HS-27A (cell line): ENCODE data around the gene CPHXL2.
A peak's percentile ranks its signal among the peaks of the same experiment; 100 is the strongest.

Source experiments
- DNase-seq: peaks from one replicate; pipeline ENCODE4 v3.0.0-alpha.2; 2012; ENCODE audit warnings: low read depth, missing footprints

The CPHXL2 gene

GRCh38 chr16:75640598-75640997, 36.2 kb downstream of the CPHXL2 start:
- DNase-seq, result no peak

DNA sequence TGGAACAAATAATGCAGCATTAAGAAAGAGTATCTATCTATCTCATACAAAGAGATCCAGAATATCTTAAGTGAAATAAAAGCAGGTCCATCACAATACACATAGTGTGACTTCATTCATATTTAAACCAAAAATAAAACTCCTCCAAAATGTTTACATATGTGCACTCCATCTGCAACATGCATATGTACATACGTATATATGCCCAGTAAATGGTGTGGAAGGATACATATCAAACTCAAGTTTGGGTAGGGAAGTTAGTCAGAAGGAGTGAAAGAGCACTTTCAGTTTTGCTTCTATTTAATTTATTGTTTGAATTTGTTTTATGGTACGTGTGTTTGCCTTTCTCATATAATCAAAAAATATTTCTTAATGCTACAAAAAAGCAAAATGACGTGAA, 41.8 kb downstream of the CPHXL2 start:
- no peak for DNase-seq

DNA sequence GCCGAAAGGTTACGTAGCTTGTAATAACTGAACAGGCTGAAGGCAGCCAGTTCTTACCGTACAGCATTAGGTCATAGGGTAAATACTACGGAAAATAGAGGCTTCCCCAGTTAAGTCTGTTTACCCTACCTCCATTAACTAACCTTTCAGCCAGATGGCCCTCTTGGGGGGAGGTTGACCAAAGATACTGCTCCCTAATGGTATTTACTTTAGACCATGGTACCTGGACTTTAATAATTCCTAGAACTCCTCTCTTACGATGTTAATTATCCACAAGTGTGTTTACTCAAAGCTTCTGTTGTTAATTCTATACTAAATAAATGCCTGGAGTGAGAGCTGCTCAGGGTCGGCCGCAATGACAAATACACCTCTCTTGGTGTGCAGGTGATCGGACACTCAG, 44.0 kb downstream of the CPHXL2 start:
- no peak for DNase-seq

DNA sequence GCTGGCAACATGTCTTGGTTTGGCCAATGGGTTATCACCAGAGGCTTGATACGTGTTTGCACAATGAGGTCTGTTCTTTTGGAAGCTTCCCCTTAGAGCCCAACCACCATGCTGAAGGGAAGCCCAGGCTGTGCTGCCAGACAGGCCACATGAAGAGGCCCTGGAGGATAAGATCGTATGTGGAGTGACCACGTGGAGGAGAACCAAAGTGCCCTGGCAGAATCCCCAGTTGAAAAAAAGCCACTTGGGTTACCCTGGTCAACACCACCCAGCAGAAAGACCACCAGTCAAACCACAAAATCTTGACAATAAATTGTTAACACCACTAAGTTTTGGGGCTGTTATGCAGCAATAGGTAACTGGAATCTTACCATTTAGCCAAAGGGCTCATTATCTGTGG, 46.8 kb downstream of the CPHXL2 start:
- DNase-seq, result no peak

- DNase-seq, result no peak
These were observed 47.7 kb downstream of the CPHXL2 start for GRCh38 chr16:75629132-75629531.

- no peak for DNase-seq
These were observed 48.5 kb downstream of the CPHXL2 start for GRCh38 chr16:75628351-75628750.

- DNase-seq, result no peak
These were observed 49.0 kb downstream of the CPHXL2 start for GRCh38 chr16:75627851-75628250.

GRCh38 chr16:75626806-75627205, 50.0 kb downstream of the CPHXL2 start:
- no peak for DNase-seq

DNA sequence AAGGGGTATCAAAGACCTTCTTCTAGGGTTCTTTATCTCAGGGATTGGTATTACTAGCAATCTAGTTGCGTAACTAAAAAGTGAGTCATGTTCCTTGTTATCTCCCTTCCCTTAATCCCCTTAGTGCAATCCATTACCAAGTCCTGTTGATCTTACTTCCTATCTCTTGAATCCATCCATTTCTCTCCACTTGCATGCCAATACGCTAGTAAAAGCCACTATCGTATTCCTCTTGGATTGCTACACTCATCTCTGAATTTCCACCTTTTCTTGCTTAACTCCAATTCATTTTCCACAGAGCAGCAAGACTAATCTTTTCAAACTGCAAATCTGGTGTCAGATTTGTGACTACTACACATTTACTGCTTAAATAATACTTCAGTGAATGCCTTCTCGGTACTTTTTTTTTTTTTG, 51.9 kb downstream of the CPHXL2 start:
- DNase-seq, result no peak

- peak; percentile 94 for DNase-seq
These were observed 53.8 kb downstream of the CPHXL2 start, which contains the start of gene ADAT1 for GRCh38 chr16:75622761-75623605. TSS of gene ADAT1 (minus strand) at chr16:75623281. CDS start at chr16:75620799, 2,482 bp downstream.

- no peak for DNase-seq
These were observed 55.7 kb downstream of the CPHXL2 start for GRCh38 chr16:75621170-75621477.

GRCh38 chr16:75620326-75621169, 56.3 kb downstream of the CPHXL2 start:
- no peak for DNase-seq

DNA sequence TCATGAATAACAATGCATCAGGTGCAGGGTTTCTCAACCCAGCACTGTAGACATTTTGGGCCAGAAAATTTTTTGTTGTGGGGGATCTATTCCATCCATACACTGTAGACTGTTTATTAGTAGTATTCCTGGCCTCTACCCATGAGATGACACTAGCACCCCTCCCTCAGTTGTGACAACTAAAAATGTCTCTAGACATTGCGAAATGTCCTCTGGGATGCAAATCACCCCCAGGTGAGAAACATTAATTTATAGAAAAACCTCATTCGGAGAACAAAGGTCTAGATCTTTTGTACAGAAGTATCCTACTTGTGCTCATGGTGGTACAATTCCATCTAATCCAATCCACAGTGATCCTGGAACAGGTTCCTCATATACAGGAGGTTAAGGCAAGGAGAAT, 58.0 kb downstream of the CPHXL2 start:
- no peak for DNase-seq

GRCh38 chr16:75617121-75617520, 59.7 kb downstream of the CPHXL2 start:
- DNase-seq, result no peak

DNA sequence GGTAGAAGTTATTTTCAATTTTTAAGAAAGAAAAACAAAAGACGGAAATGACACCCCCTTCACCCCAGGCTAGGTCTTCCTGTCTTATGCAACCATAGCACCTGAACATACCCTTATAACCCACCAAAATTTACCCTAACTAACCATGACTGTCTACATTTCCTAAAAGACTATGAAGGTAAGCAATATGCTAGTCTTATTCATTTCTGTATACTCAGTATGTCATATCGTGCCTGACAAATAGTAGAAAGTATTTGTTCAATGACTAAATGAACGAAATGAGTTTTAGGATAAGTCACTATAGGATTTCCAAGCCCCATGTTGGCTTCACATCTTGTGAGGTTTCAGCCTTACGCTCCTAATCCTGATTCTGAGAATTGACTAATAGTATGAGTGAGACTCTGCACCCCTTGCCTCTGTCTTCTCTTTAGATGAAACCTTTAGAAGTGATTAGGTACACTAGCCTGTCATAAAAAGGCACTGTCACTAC, 60.2 kb downstream of the CPHXL2 start:
- DNase-seq, result no peak

DNA sequence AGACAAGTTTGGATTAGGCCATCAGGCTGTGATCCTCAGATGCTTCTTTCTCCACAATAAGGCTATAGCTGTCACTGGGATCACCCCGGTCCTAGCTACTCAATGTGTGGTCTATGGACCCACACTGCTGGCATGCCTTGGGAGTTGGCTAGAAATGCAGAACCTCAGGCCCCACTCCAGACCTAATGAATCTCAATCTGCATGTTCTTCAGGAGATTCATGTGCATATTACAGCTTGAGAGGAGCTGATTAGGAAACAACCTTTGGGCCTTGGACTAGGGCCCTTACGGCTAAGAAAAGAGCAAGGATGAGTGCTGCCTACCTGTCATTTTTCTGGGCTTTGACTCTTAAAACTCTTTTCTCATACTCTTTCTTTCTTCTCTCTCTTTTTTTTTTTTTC, 61.2 kb downstream of the CPHXL2 start:
- DNase-seq, result no peak

DNA sequence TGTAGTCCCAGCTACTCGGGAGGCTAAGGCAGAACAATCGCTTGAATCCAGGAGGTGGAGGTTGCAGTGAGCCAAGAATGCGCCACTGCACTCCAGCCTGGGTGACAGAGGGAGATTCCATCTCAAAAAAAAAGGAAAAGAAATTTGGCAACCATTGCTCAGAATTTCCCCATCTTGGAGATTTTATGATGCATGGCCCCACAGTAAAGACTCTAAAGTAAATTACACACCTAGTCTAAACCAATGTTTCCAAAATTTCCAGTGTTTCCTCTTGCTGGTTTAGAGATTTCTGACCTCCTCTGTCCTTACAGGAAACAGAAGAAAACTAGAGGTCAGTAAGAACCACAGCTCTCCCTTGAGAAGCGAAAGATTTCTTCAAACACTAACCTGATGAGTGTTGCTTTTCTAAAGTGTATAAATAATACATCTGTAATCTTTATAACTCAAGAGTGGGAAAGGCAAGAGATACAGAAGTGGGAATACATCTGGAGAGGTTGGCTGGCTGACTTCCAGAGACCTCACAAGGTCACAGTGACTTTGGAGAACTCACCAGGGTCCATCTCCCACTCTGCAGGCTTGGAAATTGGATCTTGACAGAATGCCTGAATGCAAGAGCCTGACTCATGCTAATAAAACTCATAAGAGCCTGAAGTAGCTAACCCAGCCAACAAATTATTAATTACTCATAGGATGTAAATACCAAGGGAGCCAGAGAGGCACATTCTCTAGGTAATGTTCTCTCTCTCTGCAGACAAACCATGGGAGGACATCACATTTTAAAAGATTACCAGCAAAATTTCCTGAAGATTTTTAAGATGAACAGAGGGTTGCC, 62.5 kb downstream of the CPHXL2 start:
- DNase-seq, result no peak
